ENCODE measurements around the gene RITA1.

Gene RITA1

GRCh38 chr12:113208041-113208934 lies 22.8 kb downstream of the RITA1 start:
- intact Hi-C loops (cut with micrococcal nuclease): no loop called here
- no peaks in the 10 kb centered on the region for H3K9me3 Mint-ChIP-seq
- peaks cover 74% of the 10 kb centered on the region for H3K4me1 Mint-ChIP-seq (ENCODE audit: low read depth)
- peak overlapping the region; percentile 54 for H3K4me3 Mint-ChIP-seq
- H3K36me3 Mint-ChIP-seq (ENCODE audit: low read depth): peaks cover 5% of the 10 kb centered on the region
- H3K27me3 Mint-ChIP-seq: peaks cover 3% of the 10 kb centered on the region
- peak overlapping the region; percentile 97 for H3K27ac Mint-ChIP-seq

GRCh38 chr12:113211160-113211559 lies 25.6 kb downstream of the RITA1 start:
- Mint-ChIP-seq H3K27me3 (peaks cover 3% of the 10 kb centered on the region), H3K4me1 (ENCODE audit: low read depth) (peaks cover 81% of the 10 kb centered on the region), H3K4me3 (no peak overlapping the region), H3K9me3 (no peaks in the 10 kb centered on the region), H3K36me3 (ENCODE audit: low read depth) (peaks cover 5% of the 10 kb centered on the region), H3K27ac (peak overlapping the region; percentile 59)
- intact Hi-C loops (cut with micrococcal nuclease): no loop called here

DNA sequence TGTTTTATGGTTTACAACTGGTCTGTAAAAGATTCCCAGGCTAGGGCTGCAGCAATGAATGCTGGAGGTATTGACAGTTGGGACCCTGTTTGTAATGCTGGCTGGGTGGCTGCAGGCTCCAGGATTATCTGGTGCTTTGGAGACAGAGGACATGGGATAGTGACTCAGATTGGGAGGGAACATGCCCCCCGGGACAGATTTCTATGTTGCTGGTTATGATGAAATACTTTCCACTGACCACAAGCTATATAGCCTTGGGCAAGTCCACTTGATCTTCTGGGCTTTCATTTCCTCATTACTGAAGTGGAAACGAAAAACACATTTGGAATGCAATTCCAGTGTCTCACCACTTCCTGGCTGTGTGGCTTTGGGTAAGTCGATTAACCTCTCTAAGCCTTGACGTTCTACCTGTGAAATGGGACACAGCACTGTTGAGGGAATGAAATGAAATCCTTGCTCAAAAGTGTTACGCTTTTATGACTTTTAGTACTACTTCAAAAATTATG lies 29.4 kb downstream of the RITA1 start:
- Mint-ChIP-seq H3K27me3 (no peaks in the 10 kb centered on the region), H3K4me1 (ENCODE audit: low read depth) (peaks cover 62% of the 10 kb centered on the region), H3K4me3 (peak overlapping the region; percentile 45), H3K9me3 (no peaks in the 10 kb centered on the region), H3K36me3 (ENCODE audit: low read depth) (no peaks in the 10 kb centered on the region), H3K27ac (peak overlapping the region; percentile 88)
- intact Hi-C loops (cut with micrococcal nuclease): loop anchor here (2.0 kb wide), 1 partner anchor 14 kb away; no protein-coding TSS in a partner anchor

DNA sequence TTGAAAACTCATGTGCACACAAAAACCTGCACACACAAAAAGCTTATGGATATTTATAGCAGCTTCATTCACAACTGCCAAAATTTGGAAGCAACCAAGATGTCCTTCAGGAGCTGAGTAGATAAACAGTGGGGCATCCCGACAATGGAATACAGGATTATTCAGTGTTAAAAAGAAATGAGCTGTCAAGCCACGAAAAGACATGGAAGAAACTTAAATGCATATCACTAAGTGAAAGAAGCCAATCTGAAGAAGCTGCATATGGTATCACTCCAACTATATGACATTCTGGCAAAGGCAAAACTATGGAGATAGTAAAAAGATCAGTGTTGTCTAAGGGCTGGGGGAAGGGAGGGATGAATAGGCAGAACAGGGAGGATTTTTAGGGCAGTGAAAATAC lies 30.5 kb downstream of the RITA1 start:
- intact Hi-C loops (cut with micrococcal nuclease): no loop called here
- H3K9me3 Mint-ChIP-seq: no peaks in the 10 kb centered on the region
- no peaks in the 10 kb centered on the region for H3K27me3 Mint-ChIP-seq
- peak overlapping the region; percentile 88 for H3K27ac Mint-ChIP-seq
- peaks cover 59% of the 10 kb centered on the region for H3K4me1 Mint-ChIP-seq (ENCODE audit: low read depth)
- H3K36me3 Mint-ChIP-seq (ENCODE audit: low read depth): peaks cover under 1% of the 10 kb centered on the region
- H3K4me3 Mint-ChIP-seq: no peak overlapping the region

DNA sequence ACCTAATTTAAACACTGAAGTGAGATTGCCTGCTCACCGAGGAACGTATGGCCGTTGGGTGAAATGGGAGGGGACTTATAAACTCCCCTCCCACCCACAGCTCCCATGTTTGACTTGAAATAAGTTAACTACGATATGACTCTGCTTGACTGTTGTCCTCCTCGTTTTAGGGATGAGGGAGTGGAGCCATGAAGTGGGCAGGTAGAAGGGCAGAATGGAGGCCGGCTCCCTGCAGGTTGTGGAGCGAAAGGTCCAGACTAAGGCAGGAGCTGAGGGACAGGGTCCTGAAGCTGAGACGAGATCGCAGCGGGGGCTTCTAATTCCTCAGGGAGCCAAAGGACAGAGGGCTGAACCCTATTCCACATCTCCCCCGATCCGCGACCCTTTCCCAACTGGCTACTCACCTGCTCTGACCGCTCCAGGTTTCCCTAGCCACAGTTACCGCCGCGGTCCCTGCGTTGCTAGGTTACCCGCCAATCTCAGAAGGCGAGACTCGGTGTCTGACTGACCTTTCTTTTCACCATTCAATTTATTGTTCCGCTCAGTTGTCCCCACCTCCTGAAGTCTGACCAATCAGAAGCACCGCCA lies 35.2 kb downstream of the RITA1 start:
- Mint-ChIP-seq H3K27ac (peak overlapping the region; percentile 95), H3K9me3 (no peaks in the 10 kb centered on the region), H3K4me3 (peak overlapping the region; percentile 93), H3K36me3 (ENCODE audit: low read depth) (peaks cover 17% of the 10 kb centered on the region), H3K4me1 (ENCODE audit: low read depth) (peaks cover 35% of the 10 kb centered on the region), H3K27me3 (no peaks in the 10 kb centered on the region)
- intact Hi-C loops (cut with micrococcal nuclease): loop anchor here (1.0 to 5.0 kb wide), 2 partner anchors 13 to 33 kb away; partner anchors contain the start of genes DDX54 and RITA1

- Mint-ChIP-seq H3K4me1 (ENCODE audit: low read depth) (peaks cover 28% of the 10 kb centered on the region), H3K27ac (peak within 1 kb of the TSS; percentile 95), H3K4me3 (peak within 1 kb of the TSS; percentile 93), H3K36me3 (ENCODE audit: low read depth) (peaks cover 17% of the 10 kb centered on the region), H3K27me3 (no peaks in the 10 kb centered on the region), H3K9me3 (no peaks in the 10 kb centered on the region)
- intact Hi-C loops (cut with micrococcal nuclease): loop anchor here (1.0 to 5.0 kb wide), 2 partner anchors 12 to 34 kb away; partner anchors contain the start of genes DDX54 and RITA1
These were observed 35.9 kb downstream of the RITA1 start, which contains the start of gene TPCN1 for GRCh38 chr12:113221181-113221996. Gene TPCN1, plus strand, starts transcription at chr12:113221464. Its CDS starts 5,389 bp downstream, at chr12:113226853.

- Mint-ChIP-seq H3K36me3 (ENCODE audit: low read depth) (peaks cover 25% of the 10 kb centered on the region), H3K27me3 (no peaks in the 10 kb centered on the region), H3K9me3 (no peaks in the 10 kb centered on the region), H3K27ac (peak overlapping the region; percentile 95), H3K4me3 (peak overlapping the region; percentile 93), H3K4me1 (ENCODE audit: low read depth) (peaks cover 28% of the 10 kb centered on the region)
- intact Hi-C loops (cut with micrococcal nuclease): loop anchor here (1.0 to 5.0 kb wide), 2 partner anchors 11 to 35 kb away; partner anchors contain the start of genes DDX54 and RITA1
These were observed 36.6 kb downstream of the RITA1 start for GRCh38 chr12:113221997-113222729.

- Mint-ChIP-seq H3K36me3 (ENCODE audit: low read depth) (peaks cover 32% of the 10 kb centered on the region), H3K9me3 (no peaks in the 10 kb centered on the region), H3K4me3 (peak overlapping the region; percentile 93), H3K27me3 (no peaks in the 10 kb centered on the region), H3K27ac (peak overlapping the region; percentile 95), H3K4me1 (ENCODE audit: low read depth) (peaks cover 28% of the 10 kb centered on the region)
- intact Hi-C loops (cut with micrococcal nuclease): loop anchor here (5.0 kb wide), 1 partner anchor 36 kb away; the partner anchor contains the start of genes DDX54 and RITA1
These were observed 37.4 kb downstream of the RITA1 start for GRCh38 chr12:113222730-113223531.

DNA sequence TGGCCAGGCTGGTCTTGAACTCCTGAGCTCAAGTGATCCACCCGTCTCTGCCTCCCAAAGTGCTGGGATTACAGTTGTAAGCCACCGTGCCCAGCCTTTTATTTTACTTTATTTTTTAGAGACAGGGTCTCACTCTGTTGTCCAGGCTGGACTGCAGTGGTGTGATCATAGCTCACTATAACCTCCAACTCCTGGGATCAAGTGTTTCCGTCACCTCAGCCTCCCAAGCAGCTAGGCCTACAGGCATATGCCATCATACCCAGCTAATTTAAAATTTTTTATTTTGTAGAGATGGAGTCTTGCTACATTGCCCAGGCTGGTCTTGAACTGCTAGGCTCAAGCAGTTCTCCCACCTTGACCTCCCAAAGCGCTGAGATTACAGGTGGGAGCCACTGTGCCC lies 39.4 kb downstream of the RITA1 start:
- intact Hi-C loops (cut with micrococcal nuclease): loop anchor here (5.0 kb wide), 1 partner anchor 38 kb away; the partner anchor contains the start of genes DDX54 and RITA1
- Mint-ChIP-seq H3K36me3 (ENCODE audit: low read depth) (peaks cover 53% of the 10 kb centered on the region), H3K27ac (no peak overlapping the region), H3K4me1 (ENCODE audit: low read depth) (peaks cover 48% of the 10 kb centered on the region), H3K27me3 (no peaks in the 10 kb centered on the region), H3K4me3 (no peak overlapping the region), H3K9me3 (no peaks in the 10 kb centered on the region)

DNA sequence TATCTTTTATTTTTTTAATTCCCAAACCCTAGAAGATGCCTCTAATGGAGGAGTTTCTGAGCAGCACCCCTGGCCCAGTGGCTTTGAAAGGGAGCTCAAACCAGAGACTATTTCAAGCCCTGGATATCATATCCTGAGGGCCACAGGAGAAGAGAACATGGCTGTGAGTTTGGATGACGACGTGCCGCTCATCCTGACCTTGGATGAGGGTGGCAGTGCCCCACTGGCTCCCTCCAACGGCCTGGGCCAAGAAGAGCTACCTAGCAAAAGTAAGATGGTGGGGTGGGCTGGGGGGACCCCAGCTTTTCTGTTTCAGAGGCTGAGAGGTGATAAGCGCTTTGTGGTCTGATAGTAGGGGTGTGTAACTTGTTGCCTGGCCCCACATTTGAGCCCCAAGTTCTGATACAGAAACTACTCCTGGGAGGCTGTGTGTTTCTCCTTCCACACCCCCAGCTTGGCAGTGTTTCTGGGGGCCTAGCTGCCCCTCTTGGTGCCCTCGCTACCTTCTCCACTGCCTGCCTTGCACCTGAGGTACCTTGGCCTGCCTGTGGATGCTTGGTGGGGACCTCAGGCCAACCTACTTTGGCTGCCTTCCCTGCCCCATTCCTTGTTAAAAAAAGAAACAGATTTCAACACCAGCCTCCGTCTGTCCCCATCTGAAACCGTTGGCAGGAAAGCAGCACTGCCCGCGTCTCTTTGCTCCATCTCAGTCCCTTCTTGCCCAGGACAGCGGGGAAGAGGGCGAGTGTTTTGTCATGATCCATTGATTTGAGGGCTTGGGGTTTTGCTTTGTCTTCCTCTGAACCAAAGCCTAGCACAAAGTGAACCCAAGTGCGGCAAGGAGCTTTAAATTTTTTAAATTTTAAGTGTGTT lies 41.4 kb downstream of the RITA1 start:
- H3K36me3 Mint-ChIP-seq (ENCODE audit: low read depth): peaks cover 63% of the 10 kb centered on the region
- H3K9me3 Mint-ChIP-seq: no peaks in the 10 kb centered on the region
- H3K4me1 Mint-ChIP-seq (ENCODE audit: low read depth): peaks cover 60% of the 10 kb centered on the region
- peak overlapping the region; percentile 13 for H3K4me3 Mint-ChIP-seq
- no peaks in the 10 kb centered on the region for H3K27me3 Mint-ChIP-seq
- intact Hi-C loops (cut with micrococcal nuclease): no loop called here
- H3K27ac Mint-ChIP-seq: peak overlapping the region; percentile 91

DNA sequence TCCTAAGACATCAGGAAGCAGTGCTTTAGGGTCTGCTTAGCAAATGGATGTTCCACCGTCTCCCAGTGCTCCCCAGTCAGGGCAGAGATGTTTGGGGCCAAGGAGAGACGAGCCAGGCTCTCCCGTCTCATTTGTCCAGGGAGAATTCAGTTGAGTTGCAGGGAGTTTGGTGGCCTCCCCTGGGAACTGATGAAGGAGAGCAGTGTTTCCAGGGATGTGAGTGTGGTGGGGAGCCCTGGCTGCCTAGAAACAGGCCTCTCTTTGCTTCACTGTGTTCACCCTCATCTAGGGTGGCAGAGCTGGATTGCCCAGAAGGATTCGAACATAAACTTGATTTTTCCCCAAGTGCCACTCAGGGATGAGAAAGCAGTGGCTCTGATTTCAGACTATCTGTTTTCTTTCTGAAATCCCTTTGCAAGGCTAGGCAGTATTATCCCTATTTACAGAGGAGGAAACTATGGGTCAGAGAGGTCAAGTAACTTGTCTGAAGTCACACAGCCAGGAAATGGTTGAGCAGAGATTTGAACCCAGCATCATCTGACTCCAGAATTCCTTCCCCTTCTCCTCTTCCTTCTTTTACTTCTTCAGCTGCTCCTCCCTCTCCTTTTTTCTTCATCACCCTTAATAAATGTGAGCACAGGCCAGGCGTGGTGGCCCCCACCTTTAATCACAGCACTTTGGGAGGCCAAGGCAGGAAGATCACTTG lies 42.3 kb downstream of the RITA1 start:
- no peak overlapping the region for H3K4me3 Mint-ChIP-seq
- H3K9me3 Mint-ChIP-seq: no peaks in the 10 kb centered on the region
- H3K36me3 Mint-ChIP-seq (ENCODE audit: low read depth): peaks cover 65% of the 10 kb centered on the region
- H3K27me3 Mint-ChIP-seq: no peaks in the 10 kb centered on the region
- peaks cover 64% of the 10 kb centered on the region for H3K4me1 Mint-ChIP-seq (ENCODE audit: low read depth)
- peak overlapping the region; percentile 91 for H3K27ac Mint-ChIP-seq
- intact Hi-C loops (cut with micrococcal nuclease): no loop called here

Measured in dendritic cell treated with granulocyte-macrophage colony-stimulating factor and Interleukin-4, amounts not matched to agents 40 ng/mL and 50 ng/mL, for 4 days (primary cell).